Adrenal gland (tissue), 12 donors: Measurements from ENCODE around the gene TKT. TPM values are rescaled to one million over a fixed set of nuclear protein-coding genes. Genes with fewer than 3 reads are reported as not detected.

ENCODE experiments used
- DNase-seq, 7 donors: peaks; one replicate each; pipeline ENCODE4 v3.0.0-alpha.2; 2019 to 2020
- H3K27ac ChIP-seq, 5 donors: fragments of 200-600 bp; sonication (generic) in 4 of 5; 1 replicate in 3 of 5; 2 replicates in 2 of 5; pipeline versions ENCODE4 v1.5.1 to v1.8.0; 2016 to 2020; ENCODE audit warnings: mild to moderate bottlenecking in 1 of 5
- H3K27me3 ChIP-seq: fragments of 200-600 bp; 2 replicates; pipeline ENCODE4 v1.8.0; 2021
- H3K36me3 ChIP-seq, 2 donors: fragments of 200-600 bp; replicated peaks in 1 of 2; 1 replicate in 1 of 2; 2 replicates in 1 of 2; pipeline versions ENCODE4 v1.5.1 to v1.8.0; 2018 to 2022
- H3K4me1 ChIP-seq, 2 donors: fragments of 200-600 bp; replicated peaks in 1 of 2; 1 replicate in 1 of 2; 2 replicates in 1 of 2; pipeline versions ENCODE4 v1.5.1 to v1.8.0; 2018 to 2021
- H3K4me3 ChIP-seq, 4 donors: fragments of 200-600 bp; sonication (generic) in 3 of 4; one replicate each; pipeline ENCODE4 v1.5.1; 2016 to 2018
- H3K9me3 ChIP-seq, 3 donors: fragments of 200-600 bp; sonication (generic) in 1 of 3; replicated peaks in 1 of 3; 1 replicate in 2 of 3; 2 replicates in 1 of 3; pipeline versions ENCODE4 v1.5.1 to v1.8.0; 2016 to 2021
- CTCF ChIP-seq, 6 experiments: fragments of 450-650 bp in 4 of 6; fragments of 200-600 bp in 2 of 6; sonication (generic) in 1 of 6; IDR thresholded peaks; 1 replicate in 5 of 6; 2 replicates in 1 of 6; pipeline versions ENCODE4 v1.5.1 to v1.8.0; 2016 to 2021; ENCODE audit warnings: antibody characterized with exemption in 6 of 6, mild to moderate bottlenecking in 2 of 6, moderate library complexity in 1 of 6
- POLR2A ChIP-seq, 2 donors: fragments of 450-650 bp; IDR thresholded peaks; one replicate each; pipeline ENCODE4 v1.6.1; 2017; ENCODE audit warnings: antibody characterized with exemption in 2 of 2, mild to moderate bottlenecking in 2 of 2, moderate library complexity in 1 of 2
- WGBS, 4 donors: extraction: QIAGEN DNeasy Blood & Tissue Kit in 2 of 4; methylation state at CpG; one replicate each; pipeline versions ENCODE4 v1.1.5 to v1.1.7; 2013 to 2017; 5-methylcytosine and 5-hydroxymethylcytosine counted together
- intact Hi-C, 2 donors: fragments of 100-400 bp; cut with DNase I; formaldehyde crosslinking; loops; one replicate each; pipeline versions ENCODE4 v1.14.1 to v1.15.0; 2022 to 2023
- polyA plus RNA-seq, 3 donors: library from polyadenylated mRNA; stranded (reverse); fragments of 200-250 nt in 2 of 3; fragments of 350-450 nt in 1 of 3; fragmentation: Illumina TruSeq in 1 of 3; extraction: RNeasy Lipid Tissue Mini Kit (QIAGEN cat#74804) in 1 of 3; gene quantifications; one replicate each; pipeline ENCODE4 v1.2.3, GENCODE V29; 2013 to 2014
- total RNA-seq, 9 donors: library from RNA; depleted of rRNA in 4 of 9; stranded (reverse); fragments of >200 nt in 4 of 9; fragments of 120-200 nt in 1 of 9; fragmentation: NEBNext Ultra II Directional in 1 of 9; extraction: Animal tissue kit (Norgen Biotek cat#: 25700) in 1 of 9; gene quantifications; one replicate each; pipeline versions ENCODE4 v1.1.0 to v1.2.4, GENCODE V29; 2013 to 2023
- donor health status: healthy with polysubstance abuse.
- donor health status: Bipolar disorder and iron deficiency.
- donor health status: DM: yes; HTN: yes; CAD: no.
- donor health status: DM: no; HTN: no; CAD: no.
- donor health status: DM: no; HTN: no; CAD: no.
- donor health status: DM: yes; HTN: yes; CAD: no.

The TKT gene
- total and polyA plus RNA-seq, 12 donors: 131 to 516 (median 276) TPM

GRCh38 chr3:53188136-53188685, 67.6 kb downstream of the TKT start:
- H3K36me3 ChIP-seq: peaks cover 0 to 78% of the 10 kb centered on the region in 2 donors
- 80 to 88% (median 85%) methylated on average over 5 of the region's 5 CpGs for WGBS, 4 donors
- intact Hi-C loops: no loop called here
- no peak overlapping the region for H3K27ac ChIP-seq
- DNase-seq: no peak
- H3K4me3 ChIP-seq: no peak overlapping the region
- no peaks in the 10 kb centered on the region for H3K9me3 ChIP-seq
- peaks cover 0 to 13% of the 10 kb centered on the region in 2 donors for H3K4me1 ChIP-seq
- TF ChIP-seq CTCF (IDR thresholded peaks at IDR 0.05) (no peak), POLR2A (IDR thresholded peaks at IDR 0.05) (no peak)
- no peaks in the 10 kb centered on the region for H3K27me3 ChIP-seq

- TF ChIP-seq POLR2A (IDR thresholded peaks at IDR 0.05) (no peak), CTCF (IDR thresholded peaks at IDR 0.05) (no peak)
- no peak for DNase-seq
- Histone ChIP-seq H3K36me3 (peaks cover 0 to 82% of the 10 kb centered on the region in 2 donors), H3K9me3 (no peaks in the 10 kb centered on the region), H3K4me1 (peaks cover 0 to 8% of the 10 kb centered on the region in 2 donors), H3K27ac (no peak overlapping the region), H3K27me3 (no peaks in the 10 kb centered on the region), H3K4me3 (no peak overlapping the region)
- whole genome bisulfite sequencing, 4 donors: 78 to 88% (median 81%) methylated on average over 4 of the region's 4 CpGs; no CpG with 5 or more reads in 1 of the 4 donors
- intact Hi-C loops: no loop called here
These were observed 68.4 kb downstream of the TKT start for GRCh38 chr3:53187430-53187829.

DNA sequence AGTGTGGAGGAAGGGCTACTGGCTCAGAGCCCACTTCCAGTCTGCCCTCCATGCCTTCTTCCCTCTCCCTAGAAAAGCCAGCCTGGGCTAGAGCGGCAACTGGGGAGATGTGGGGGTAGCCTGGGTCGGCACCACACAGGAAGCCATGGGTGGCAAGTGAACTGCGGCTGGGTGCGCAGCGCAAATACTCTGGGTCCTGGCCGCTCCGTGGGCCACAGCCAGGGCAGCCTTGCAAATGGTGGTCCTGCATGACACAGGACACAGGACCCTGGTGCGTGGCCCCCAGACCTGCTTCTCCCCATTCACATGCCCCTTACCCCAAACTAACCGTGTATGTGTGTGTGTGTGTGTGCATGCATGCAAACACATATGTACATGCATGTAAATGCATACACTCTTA, 69.1 kb downstream of the TKT start:
- H3K27me3 ChIP-seq: no peaks in the 10 kb centered on the region
- DNase-seq: peak in 1 of 7 donors; percentile 19
- no peak overlapping the region for H3K27ac ChIP-seq
- WGBS, 4 donors: 81 to 95% (median 94%) methylated on average over 5 to 9 of the region's 9 CpGs
- peaks cover 0 to 89% of the 10 kb centered on the region in 2 donors for H3K36me3 ChIP-seq
- H3K9me3 ChIP-seq: no peaks in the 10 kb centered on the region
- no peak overlapping the region for H3K4me3 ChIP-seq
- TF ChIP-seq CTCF (IDR thresholded peaks at IDR 0.05) (no peak), POLR2A (IDR thresholded peaks at IDR 0.05) (no peak)
- intact Hi-C loops: no loop called here
- H3K4me1 ChIP-seq: peaks cover 0 to under 1% of the 10 kb centered on the region in 2 donors

DNA sequence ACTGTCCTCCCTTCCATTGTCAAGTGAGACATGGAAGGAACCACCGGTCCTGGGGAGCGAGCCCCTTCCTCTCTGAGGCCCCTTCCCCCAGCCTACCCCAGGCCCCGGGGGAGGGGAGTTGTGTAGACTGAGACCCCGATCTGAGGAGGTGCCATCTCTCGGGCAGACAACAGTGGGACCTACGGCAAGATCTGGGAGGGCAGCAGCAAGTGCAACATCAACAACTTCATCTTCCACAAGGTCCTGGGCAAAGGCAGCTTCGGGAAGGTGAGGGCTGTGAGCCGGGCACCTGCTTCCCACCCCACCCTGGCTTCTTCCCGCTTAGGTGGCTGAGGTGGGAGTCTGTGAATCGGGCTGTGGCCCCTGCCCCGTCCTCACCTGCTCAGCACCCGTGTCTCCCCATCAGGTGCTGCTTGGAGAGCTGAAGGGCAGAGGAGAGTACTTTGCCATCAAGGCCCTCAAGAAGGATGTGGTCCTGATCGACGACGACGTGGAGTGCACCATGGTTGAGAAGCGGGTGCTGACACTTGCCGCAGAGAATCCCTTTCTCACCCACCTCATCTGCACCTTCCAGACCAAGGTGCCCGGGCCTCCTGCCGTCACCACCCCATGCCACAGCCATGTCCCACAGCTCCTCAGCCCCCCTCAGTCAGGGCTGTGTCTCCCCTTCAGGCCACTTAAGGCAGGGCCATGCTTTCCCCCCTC, 69.9 kb downstream of the TKT start:
- H3K27me3 ChIP-seq: no peaks in the 10 kb centered on the region
- no peaks in the 10 kb centered on the region for H3K4me1 ChIP-seq
- TF ChIP-seq CTCF (IDR thresholded peaks at IDR 0.05) (no peak), POLR2A (IDR thresholded peaks at IDR 0.05) (no peak)
- DNase-seq: peak in 3 of 7 donors; percentile 6 to 20 (median 14)
- intact Hi-C loops: no loop called here
- WGBS, 4 donors: 90 to 93% (median 93%) methylated on average over 4 to 20 of the region's 20 CpGs
- no peak overlapping the region for H3K4me3 ChIP-seq
- no peaks in the 10 kb centered on the region for H3K9me3 ChIP-seq
- H3K27ac ChIP-seq: no peak overlapping the region
- peaks cover 0 to 92% of the 10 kb centered on the region in 2 donors for H3K36me3 ChIP-seq
